Measurements from ENCODE around the gene ZNF768.

ZNF768 gene

DNA sequence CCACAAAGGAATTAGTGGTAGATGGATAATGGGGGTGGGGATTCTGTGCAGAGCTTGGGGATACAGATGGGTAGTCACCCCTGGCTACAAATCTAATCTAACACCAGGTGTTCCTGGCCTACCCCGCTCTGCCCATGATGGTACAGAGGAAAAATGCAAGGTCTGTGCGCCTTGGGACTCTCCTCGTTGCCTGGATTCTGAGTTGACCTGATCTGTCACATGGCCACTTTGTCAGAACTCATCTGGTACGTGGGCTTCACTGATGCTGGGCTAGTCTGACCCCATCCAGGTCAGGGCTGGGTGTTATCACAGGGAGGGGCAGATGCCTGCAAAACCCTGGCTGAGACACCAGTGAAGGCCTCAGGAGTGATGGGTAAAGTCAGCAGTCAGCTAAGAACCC is 26.6 kb upstream of the ZNF768 start:
- no peaks in the 10 kb centered on the region for H3K9me3 ChIP-seq (ENCODE audit: insufficient read depth, low read length, severe bottlenecking)
- TF ChIP-seq, protein P1, sequence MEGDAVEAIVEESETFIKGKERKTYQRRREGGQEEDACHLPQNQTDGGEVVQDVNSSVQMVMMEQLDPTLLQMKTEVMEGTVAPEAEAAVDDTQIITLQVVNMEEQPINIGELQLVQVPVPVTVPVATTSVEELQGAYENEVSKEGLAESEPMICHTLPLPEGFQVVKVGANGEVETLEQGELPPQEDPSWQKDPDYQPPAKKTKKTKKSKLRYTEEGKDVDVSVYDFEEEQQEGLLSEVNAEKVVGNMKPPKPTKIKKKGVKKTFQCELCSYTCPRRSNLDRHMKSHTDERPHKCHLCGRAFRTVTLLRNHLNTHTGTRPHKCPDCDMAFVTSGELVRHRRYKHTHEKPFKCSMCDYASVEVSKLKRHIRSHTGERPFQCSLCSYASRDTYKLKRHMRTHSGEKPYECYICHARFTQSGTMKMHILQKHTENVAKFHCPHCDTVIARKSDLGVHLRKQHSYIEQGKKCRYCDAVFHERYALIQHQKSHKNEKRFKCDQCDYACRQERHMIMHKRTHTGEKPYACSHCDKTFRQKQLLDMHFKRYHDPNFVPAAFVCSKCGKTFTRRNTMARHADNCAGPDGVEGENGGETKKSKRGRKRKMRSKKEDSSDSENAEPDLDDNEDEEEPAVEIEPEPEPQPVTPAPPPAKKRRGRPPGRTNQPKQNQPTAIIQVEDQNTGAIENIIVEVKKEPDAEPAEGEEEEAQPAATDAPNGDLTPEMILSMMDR (IDR thresholded peaks at IDR 0.05; ENCODE audit: borderline replicate concordance, extremely low read depth, low read length, poor library complexity, severe bottlenecking): no peak
- TF ChIP-seq EZH2 (IDR thresholded peaks at IDR 0.05; ENCODE audit: borderline replicate concordance, low read depth, low read length, severe bottlenecking): no peak
- peaks cover 10% of the 10 kb centered on the region; the same call in 1 of the 2 replicates for H4K20me1 ChIP-seq (ENCODE audit: insufficient read depth, low read length)
- H3K4me3 ChIP-seq (ENCODE audit: low read depth in 1 of 2, low read length in 2 of 2): no peak overlapping the region
- H3K27ac ChIP-seq (ENCODE audit: low read length): peak overlapping the region; percentile 4; the same call in 1 of the 2 replicates
- DNase-seq (no peak), ATAC-seq (ENCODE audit: insufficient read depth, low read depth) (no peak)
- H3K4me2 ChIP-seq (ENCODE audit: insufficient read depth, low read length): no peak overlapping the region
- no peaks in the 10 kb centered on the region for H3K27me3 ChIP-seq (ENCODE audit: insufficient read depth, low read length, poor library complexity)
- H3K9ac ChIP-seq (ENCODE audit: low read depth, low read length): no peak overlapping the region
- H3K36me3 ChIP-seq (ENCODE audit: insufficient read depth, low read length): peaks cover 40% of the 10 kb centered on the region
- peaks cover 45% of the 10 kb centered on the region for H3K4me1 ChIP-seq (ENCODE audit: insufficient read depth, low read length)
- H2AFZ ChIP-seq (ENCODE audit: low read depth, low read length): no peak overlapping the region
- peaks cover 51% of the 10 kb centered on the region for H3K79me2 ChIP-seq (ENCODE audit: insufficient read depth, low read length)

DNA sequence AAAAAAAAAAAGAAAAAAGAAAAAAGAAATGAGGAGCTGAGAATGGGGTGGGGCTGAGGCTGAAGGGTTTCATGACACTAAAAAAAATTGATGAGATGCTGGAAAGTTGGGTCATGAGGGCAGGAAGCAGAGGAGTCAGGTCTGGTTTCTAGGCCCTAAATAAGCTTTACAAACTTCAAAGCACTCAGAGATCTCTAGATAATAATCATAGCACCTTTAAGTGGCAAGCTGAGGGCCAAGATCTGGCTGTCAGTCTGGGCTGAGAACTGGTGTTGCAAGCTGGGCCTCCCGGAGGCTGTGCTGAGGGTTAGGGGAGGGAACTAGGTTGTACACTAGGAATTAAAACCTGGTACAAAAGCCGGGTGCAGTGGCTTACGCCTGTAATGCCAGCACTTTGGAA is 25.4 kb upstream of the ZNF768 start:
- Histone ChIP-seq H3K27ac (ENCODE audit: low read length) (no peak overlapping the region), H3K4me2 (ENCODE audit: insufficient read depth, low read length) (no peak overlapping the region), H4K20me1 (ENCODE audit: insufficient read depth, low read length) (peaks cover 10% of the 10 kb centered on the region; the same call in 1 of the 2 replicates)

DNA sequence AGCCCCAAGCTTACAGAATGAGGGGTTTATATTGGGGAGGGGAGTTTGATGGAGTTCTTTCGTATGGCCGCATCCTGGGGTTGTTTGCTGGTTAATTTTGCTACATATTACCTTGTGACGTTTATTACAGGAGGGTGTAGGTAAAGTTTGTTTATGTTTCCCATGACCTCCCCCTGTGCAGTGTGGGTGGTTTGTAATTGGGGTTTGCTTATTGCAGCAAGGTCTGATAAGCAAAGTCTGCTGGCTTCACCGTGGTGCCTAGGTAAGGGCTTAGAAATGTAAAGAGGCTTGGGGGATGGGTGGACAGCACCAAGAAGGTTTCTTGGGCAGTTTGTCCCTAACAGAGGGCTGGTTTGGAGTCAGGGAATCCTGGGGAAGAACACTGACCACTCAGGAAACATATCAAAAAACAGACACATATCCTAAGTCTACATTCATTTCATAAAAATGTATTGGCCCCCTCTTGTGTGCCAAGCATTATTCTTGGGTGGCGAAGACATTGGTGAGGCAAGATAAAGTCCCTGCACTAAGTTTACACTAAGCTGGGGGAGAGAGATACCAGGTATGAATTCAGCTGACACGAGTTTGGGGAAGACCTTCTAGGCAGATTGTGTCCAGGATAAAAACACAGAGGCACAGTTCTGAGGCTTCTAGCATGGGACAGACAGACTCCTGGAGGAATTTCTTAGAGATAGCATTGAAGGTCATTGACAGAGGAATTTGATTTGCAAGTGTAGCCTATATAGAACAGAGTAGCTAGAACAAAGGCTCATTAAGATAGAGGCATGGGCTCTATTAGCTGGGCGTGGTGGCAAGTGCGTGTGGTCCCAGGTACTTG is 22.3 kb upstream of the ZNF768 start:
- peaks cover 1% of the 10 kb centered on the region; the same call in 1 of the 2 replicates for H4K20me1 ChIP-seq (ENCODE audit: insufficient read depth, low read length)
- H3K4me1 ChIP-seq (ENCODE audit: insufficient read depth, low read length): peaks cover 19% of the 10 kb centered on the region
- TF ChIP-seq EZH2 (IDR thresholded peaks at IDR 0.05; ENCODE audit: borderline replicate concordance, low read depth, low read length, severe bottlenecking): no peak
- TF ChIP-seq, protein P1 (IDR thresholded peaks at IDR 0.05; ENCODE audit: borderline replicate concordance, extremely low read depth, low read length, poor library complexity, severe bottlenecking): no peak
- H3K36me3 ChIP-seq (ENCODE audit: insufficient read depth, low read length): peaks cover 12% of the 10 kb centered on the region
- ATAC-seq (ENCODE audit: insufficient read depth, low read depth) (no peak), DNase-seq (no peak)
- no peak overlapping the region for H3K27ac ChIP-seq (ENCODE audit: low read length)
- no peak overlapping the region for H3K4me3 ChIP-seq (ENCODE audit: low read depth in 1 of 2, low read length in 2 of 2)
- no peak overlapping the region for H2AFZ ChIP-seq (ENCODE audit: low read depth, low read length)
- H3K27me3 ChIP-seq (ENCODE audit: insufficient read depth, low read length, poor library complexity): no peaks in the 10 kb centered on the region
- H3K9ac ChIP-seq (ENCODE audit: low read depth, low read length): no peak overlapping the region
- no peaks in the 10 kb centered on the region for H3K9me3 ChIP-seq (ENCODE audit: insufficient read depth, low read length, severe bottlenecking)
- H3K79me2 ChIP-seq (ENCODE audit: insufficient read depth, low read length): peaks cover 13% of the 10 kb centered on the region
- H3K4me2 ChIP-seq (ENCODE audit: insufficient read depth, low read length): no peak overlapping the region

More for the DNA sequence above, 25.4 kb upstream of the ZNF768 start:
- Histone ChIP-seq H3K9me3 (ENCODE audit: insufficient read depth, low read length, severe bottlenecking) (no peaks in the 10 kb centered on the region), H3K27me3 (ENCODE audit: insufficient read depth, low read length, poor library complexity) (no peaks in the 10 kb centered on the region), H3K79me2 (ENCODE audit: insufficient read depth, low read length) (peaks cover 40% of the 10 kb centered on the region), H3K4me3 (ENCODE audit: low read depth in 1 of 2, low read length in 2 of 2) (no peak overlapping the region), H3K9ac (ENCODE audit: low read depth, low read length) (no peak overlapping the region), H2AFZ (ENCODE audit: low read depth, low read length) (no peak overlapping the region), H3K4me1 (ENCODE audit: insufficient read depth, low read length) (peaks cover 37% of the 10 kb centered on the region), H3K36me3 (ENCODE audit: insufficient read depth, low read length) (peaks cover 40% of the 10 kb centered on the region)
- TF ChIP-seq, protein P1 (IDR thresholded peaks at IDR 0.05; ENCODE audit: borderline replicate concordance, extremely low read depth, low read length, poor library complexity, severe bottlenecking): no peak
- no peak for TF ChIP-seq EZH2 (IDR thresholded peaks at IDR 0.05; ENCODE audit: borderline replicate concordance, low read depth, low read length, severe bottlenecking)
- DNase-seq: peak; percentile 70
- ATAC-seq (ENCODE audit: insufficient read depth, low read depth): peak; percentile 80
